ENCODE measurements around the gene GALNT13. TPM values are rescaled to one million over a fixed set of nuclear protein-coding genes. Genes with fewer than 3 reads are reported as not detected.

GALNT13 gene
- total RNA-seq, 4 donors from 2014 or later, result 0.16 to 11.9 (median 1.3) TPM

- Histone ChIP-seq H3K27me3 (no peaks in the 10 kb centered on the region), H3K9me3 (no peaks in the 10 kb centered on the region), H3K4me3 (no peak overlapping the region), H3K4me1 (no peaks in the 10 kb centered on the region), H3K27ac (no peak overlapping the region), H3K36me3 (no peaks in the 10 kb centered on the region)
- ATAC-seq, result no peak
- TF ChIP-seq POLR2AphosphoS5 (IDR thresholded peaks at IDR 0.05) (no peak), EP300 (IDR thresholded peaks at IDR 0.05) (no peak), CTCF (IDR thresholded peaks at IDR 0.05) (no peak), POLR2A (IDR thresholded peaks at IDR 0.05) (no peak)
- WGBS, 2 donors (ENCODE audit: low coverage in 1 of 2), result 87 to 100% methylated on average over 1 of the region's 1 CpG
Observed at GRCh38 chr2:154259030-154259429, 387.3 kb downstream of the GALNT13 start.

- TF ChIP-seq POLR2A (IDR thresholded peaks at IDR 0.05) (no peak), EP300 (IDR thresholded peaks at IDR 0.05) (no peak), POLR2AphosphoS5 (IDR thresholded peaks at IDR 0.05) (no peak)
- Histone ChIP-seq H3K27ac (no peak overlapping the region), H3K27me3 (no peaks in the 10 kb centered on the region), H3K36me3 (no peaks in the 10 kb centered on the region), H3K4me1 (no peaks in the 10 kb centered on the region), H3K9me3 (no peaks in the 10 kb centered on the region), H3K4me3 (no peak overlapping the region)
- 89 to 90% methylated on average over 2 of the region's 2 CpGs for WGBS, 2 donors (ENCODE audit: low coverage in 1 of 2)
- no peak for ATAC-seq
Observed at GRCh38 chr2:154261473-154262027, 389.8 kb downstream of the GALNT13 start.

GRCh38 chr2:154263206-154263605, 391.5 kb downstream of the GALNT13 start:
- no peaks in the 10 kb centered on the region for H3K27me3 ChIP-seq
- H3K36me3 ChIP-seq, result no peaks in the 10 kb centered on the region
- no peaks in the 10 kb centered on the region for H3K9me3 ChIP-seq
- no peaks in the 10 kb centered on the region for H3K4me1 ChIP-seq
- TF ChIP-seq POLR2A (IDR thresholded peaks at IDR 0.05), result no peak
- no peak overlapping the region for H3K27ac ChIP-seq
- no peak overlapping the region for H3K4me3 ChIP-seq
- ATAC-seq, result no peak

GRCh38 chr2:154264024-154264423, 392.3 kb downstream of the GALNT13 start:
- no peak for ATAC-seq
- H3K9me3 ChIP-seq, result no peaks in the 10 kb centered on the region

GRCh38 chr2:154267983-154268382, 396.3 kb downstream of the GALNT13 start:
- Histone ChIP-seq H3K4me1 (no peaks in the 10 kb centered on the region), H3K36me3 (no peaks in the 10 kb centered on the region), H3K9me3 (no peaks in the 10 kb centered on the region), H3K27me3 (no peaks in the 10 kb centered on the region), H3K27ac (no peak overlapping the region), H3K4me3 (no peak overlapping the region)
- no peak for TF ChIP-seq POLR2AphosphoS5 (IDR thresholded peaks at IDR 0.05)
- ATAC-seq, result no peak
- 68 to 86% methylated on average over 2 of the region's 2 CpGs for WGBS, 2 donors (ENCODE audit: low coverage in 1 of 2)

More at GRCh38 chr2:154264024-154264423, 392.3 kb downstream of the GALNT13 start:
- Histone ChIP-seq H3K36me3 (no peaks in the 10 kb centered on the region), H3K27ac (no peak overlapping the region), H3K27me3 (no peaks in the 10 kb centered on the region), H3K4me1 (no peaks in the 10 kb centered on the region), H3K4me3 (no peak overlapping the region)
- TF ChIP-seq POLR2AphosphoS5 (IDR thresholded peaks at IDR 0.05), result no peak
- no peak for TF ChIP-seq EP300 (IDR thresholded peaks at IDR 0.05)
- TF ChIP-seq POLR2A (IDR thresholded peaks at IDR 0.05), result no peak
- no peak for TF ChIP-seq CTCF (IDR thresholded peaks at IDR 0.05)
- 50% methylated on average over 2 of the region's 2 CpGs; no CpG with 5 or more reads in 1 of the 2 donors for WGBS, 2 donors (ENCODE audit: low coverage in 1 of 2)

GRCh38 chr2:154280543-154280942, 408.8 kb downstream of the GALNT13 start:
- 70 to 82% methylated on average over 2 of the region's 2 CpGs for WGBS, 2 donors (ENCODE audit: low coverage in 1 of 2)

More at GRCh38 chr2:154280543-154280942, 408.8 kb downstream of the GALNT13 start:
- Histone ChIP-seq H3K4me1 (no peaks in the 10 kb centered on the region), H3K36me3 (no peaks in the 10 kb centered on the region), H3K9me3 (no peaks in the 10 kb centered on the region), H3K27me3 (no peaks in the 10 kb centered on the region), H3K27ac (no peak overlapping the region), H3K4me3 (no peak overlapping the region)
- TF ChIP-seq POLR2A (IDR thresholded peaks at IDR 0.05), result no peak
- no peak for TF ChIP-seq EP300 (IDR thresholded peaks at IDR 0.05)
- TF ChIP-seq POLR2AphosphoS5 (IDR thresholded peaks at IDR 0.05), result no peak
- TF ChIP-seq CTCF (IDR thresholded peaks at IDR 0.05), result no peak
- no peak for ATAC-seq

Measured in gastroesophageal sphincter (tissue), 4 donors.